ENCODE results near the gene ZNF215. TPM values are rescaled to one million over a fixed set of nuclear protein-coding genes. Genes with fewer than 3 reads are reported as not detected.

ZNF215 gene
- total RNA-seq, 1 experiment from 2014 or later, result 12.8 TPM

DNA sequence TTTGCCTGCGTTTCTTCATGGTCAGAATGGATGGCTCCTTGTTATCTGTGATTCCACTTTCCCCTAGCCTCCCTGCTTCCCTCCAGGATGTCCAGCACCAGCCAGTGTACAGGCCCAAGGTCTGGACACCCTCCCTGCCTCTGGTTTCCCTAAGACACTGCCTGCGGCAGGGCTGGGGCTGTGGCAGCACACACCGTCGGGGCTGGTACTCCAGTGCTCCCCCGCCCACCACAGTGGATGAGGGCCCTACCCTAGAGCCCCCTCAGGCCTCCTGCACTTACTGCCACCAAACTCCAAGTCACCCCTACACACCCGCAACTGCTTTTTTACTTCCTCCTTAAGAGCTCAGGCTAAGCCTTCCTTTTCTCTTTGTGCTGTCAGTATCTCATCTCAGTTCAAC, 65.0 kb downstream of the ZNF215 start:
- DNase-seq (ENCODE audit: low read depth, low spot score) (no peak), ATAC-seq (no peak)
- TF ChIP-seq SIN3A (IDR thresholded peaks at IDR 0.05; ENCODE audit: borderline replicate concordance, insufficient read depth, low read depth, low read length) (no peak), TCF7L2 (IDR thresholded peaks at IDR 0.05; ENCODE audit: low read depth, low read length) (no peak), POLR2AphosphoS5 (IDR thresholded peaks at IDR 0.05; ENCODE audit: low read depth, low read length) (no peak)
- TF ChIP-seq, protein P1, sequence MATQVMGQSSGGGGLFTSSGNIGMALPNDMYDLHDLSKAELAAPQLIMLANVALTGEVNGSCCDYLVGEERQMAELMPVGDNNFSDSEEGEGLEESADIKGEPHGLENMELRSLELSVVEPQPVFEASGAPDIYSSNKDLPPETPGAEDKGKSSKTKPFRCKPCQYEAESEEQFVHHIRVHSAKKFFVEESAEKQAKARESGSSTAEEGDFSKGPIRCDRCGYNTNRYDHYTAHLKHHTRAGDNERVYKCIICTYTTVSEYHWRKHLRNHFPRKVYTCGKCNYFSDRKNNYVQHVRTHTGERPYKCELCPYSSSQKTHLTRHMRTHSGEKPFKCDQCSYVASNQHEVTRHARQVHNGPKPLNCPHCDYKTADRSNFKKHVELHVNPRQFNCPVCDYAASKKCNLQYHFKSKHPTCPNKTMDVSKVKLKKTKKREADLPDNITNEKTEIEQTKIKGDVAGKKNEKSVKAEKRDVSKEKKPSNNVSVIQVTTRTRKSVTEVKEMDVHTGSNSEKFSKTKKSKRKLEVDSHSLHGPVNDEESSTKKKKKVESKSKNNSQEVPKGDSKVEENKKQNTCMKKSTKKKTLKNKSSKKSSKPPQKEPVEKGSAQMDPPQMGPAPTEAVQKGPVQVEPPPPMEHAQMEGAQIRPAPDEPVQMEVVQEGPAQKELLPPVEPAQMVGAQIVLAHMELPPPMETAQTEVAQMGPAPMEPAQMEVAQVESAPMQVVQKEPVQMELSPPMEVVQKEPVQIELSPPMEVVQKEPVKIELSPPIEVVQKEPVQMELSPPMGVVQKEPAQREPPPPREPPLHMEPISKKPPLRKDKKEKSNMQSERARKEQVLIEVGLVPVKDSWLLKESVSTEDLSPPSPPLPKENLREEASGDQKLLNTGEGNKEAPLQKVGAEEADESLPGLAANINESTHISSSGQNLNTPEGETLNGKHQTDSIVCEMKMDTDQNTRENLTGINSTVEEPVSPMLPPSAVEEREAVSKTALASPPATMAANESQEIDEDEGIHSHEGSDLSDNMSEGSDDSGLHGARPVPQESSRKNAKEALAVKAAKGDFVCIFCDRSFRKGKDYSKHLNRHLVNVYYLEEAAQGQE (IDR thresholded peaks at IDR 0.05; ENCODE audit: insufficient read depth in 1 of 2, low read depth in 2 of 2, low read length in 1 of 2), result no peak
- TF ChIP-seq, protein P2, sequence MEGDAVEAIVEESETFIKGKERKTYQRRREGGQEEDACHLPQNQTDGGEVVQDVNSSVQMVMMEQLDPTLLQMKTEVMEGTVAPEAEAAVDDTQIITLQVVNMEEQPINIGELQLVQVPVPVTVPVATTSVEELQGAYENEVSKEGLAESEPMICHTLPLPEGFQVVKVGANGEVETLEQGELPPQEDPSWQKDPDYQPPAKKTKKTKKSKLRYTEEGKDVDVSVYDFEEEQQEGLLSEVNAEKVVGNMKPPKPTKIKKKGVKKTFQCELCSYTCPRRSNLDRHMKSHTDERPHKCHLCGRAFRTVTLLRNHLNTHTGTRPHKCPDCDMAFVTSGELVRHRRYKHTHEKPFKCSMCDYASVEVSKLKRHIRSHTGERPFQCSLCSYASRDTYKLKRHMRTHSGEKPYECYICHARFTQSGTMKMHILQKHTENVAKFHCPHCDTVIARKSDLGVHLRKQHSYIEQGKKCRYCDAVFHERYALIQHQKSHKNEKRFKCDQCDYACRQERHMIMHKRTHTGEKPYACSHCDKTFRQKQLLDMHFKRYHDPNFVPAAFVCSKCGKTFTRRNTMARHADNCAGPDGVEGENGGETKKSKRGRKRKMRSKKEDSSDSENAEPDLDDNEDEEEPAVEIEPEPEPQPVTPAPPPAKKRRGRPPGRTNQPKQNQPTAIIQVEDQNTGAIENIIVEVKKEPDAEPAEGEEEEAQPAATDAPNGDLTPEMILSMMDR (IDR thresholded peaks at IDR 0.05), result no peak
- Histone ChIP-seq H3K4me1 (ENCODE audit: control insufficient read depth, insufficient read depth, low read length) (0 out of 2 replicates have a peak, but pooled peaks cover 5% of the 10 kb centered on the region), H3K4me3 (ENCODE audit: low read depth in 2 of 2, low read length in 2 of 2) (no peak overlapping the region), H3K36me3 (ENCODE audit: control insufficient read depth, insufficient read depth, low read length) (no peaks in the 10 kb centered on the region), H3K27me3 (ENCODE audit: control insufficient read depth, insufficient read depth, low read length) (no peaks in the 10 kb centered on the region), H3K9me3 (ENCODE audit: control insufficient read depth, insufficient read depth, low read depth, low read length) (no peaks in the 10 kb centered on the region), H3K27ac (ENCODE audit: low read length) (no peak overlapping the region)
- POLR2A ChIA-PET, result no interaction called here
- CTCF ChIA-PET, result no interaction called here
- BruUV-seq (replicated peaks), result no TSS peak
- in situ Hi-C loops (cut with HindIII; ENCODE audit: low pct_unique_long_range_greater_than_20kb, low sequenced_read_pairs) (no loop called here), intact Hi-C loops (cut with micrococcal nuclease; ENCODE audit: unreplicated experiment) (no loop called here)

DNA sequence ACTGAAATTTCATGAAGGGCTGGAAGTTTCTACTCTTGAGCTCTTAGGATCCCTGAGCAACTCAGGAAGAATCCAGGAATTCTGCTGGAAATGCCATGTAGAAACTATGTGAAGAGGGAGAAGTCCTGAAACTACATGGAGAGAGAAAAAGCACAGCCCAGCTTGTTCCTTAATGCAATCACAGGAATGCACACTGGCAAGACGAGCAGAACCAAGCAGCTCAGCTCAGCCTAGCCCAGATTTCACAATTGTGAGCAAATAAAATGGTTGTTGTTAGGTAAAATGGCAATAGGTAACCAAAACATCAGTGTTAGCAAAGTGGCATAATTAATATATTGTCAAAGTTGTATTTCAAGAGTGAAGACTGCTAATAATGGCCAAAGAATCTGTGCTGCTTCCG, 65.8 kb downstream of the ZNF215 start:
- Histone ChIP-seq H3K9me3 (ENCODE audit: control insufficient read depth, insufficient read depth, low read depth, low read length) (no peaks in the 10 kb centered on the region), H3K4me1 (ENCODE audit: control insufficient read depth, insufficient read depth, low read length) (0 out of 2 replicates have a peak, but pooled peaks cover 5% of the 10 kb centered on the region), H3K27ac (ENCODE audit: low read length) (no peak overlapping the region), H3K27me3 (ENCODE audit: control insufficient read depth, insufficient read depth, low read length) (no peaks in the 10 kb centered on the region), H3K36me3 (ENCODE audit: control insufficient read depth, insufficient read depth, low read length) (no peaks in the 10 kb centered on the region), H3K4me3 (ENCODE audit: low read depth in 2 of 2, low read length in 2 of 2) (no peak overlapping the region)
- POLR2A ChIA-PET, result no interaction called here
- BruUV-seq (replicated peaks), result no TSS peak
- DNase-seq (ENCODE audit: low read depth, low spot score) (no peak), ATAC-seq (no peak)
- intact Hi-C loops (cut with micrococcal nuclease; ENCODE audit: unreplicated experiment), result no loop called here
- in situ Hi-C loops (cut with HindIII; ENCODE audit: low pct_unique_long_range_greater_than_20kb, low sequenced_read_pairs), result no loop called here
- CTCF ChIA-PET, result no interaction called here
- TF ChIP-seq SIN3A (IDR thresholded peaks at IDR 0.05; ENCODE audit: borderline replicate concordance, insufficient read depth, low read depth, low read length) (no peak), TCF7L2 (IDR thresholded peaks at IDR 0.05; ENCODE audit: low read depth, low read length) (no peak), POLR2AphosphoS5 (IDR thresholded peaks at IDR 0.05; ENCODE audit: low read depth, low read length) (no peak)
- TF ChIP-seq, protein P1 (IDR thresholded peaks at IDR 0.05; ENCODE audit: insufficient read depth in 1 of 2, low read depth in 2 of 2, low read length in 1 of 2), result no peak
- TF ChIP-seq, protein P2 (IDR thresholded peaks at IDR 0.05), result no peak
